Activated T-helper 1 cell treated with Interleukin-2 at 50 U/mL for 16 hours (primary cell): ENCODE measurements around the gene ADNP2.

Source experiments
- DNase-seq: peaks from one replicate; pipeline ENCODE4 v3.0.0-alpha.2; 2020; ENCODE audit warnings: low read depth

Gene ADNP2

GRCh38 chr18:80107426-80107825 is 1.6 kb upstream of the ADNP2 start:
- no peak for DNase-seq

- no peak for DNase-seq
Measured at GRCh38 chr18:80108121-80108536, 933 bp upstream of the ADNP2 start.

DNA sequence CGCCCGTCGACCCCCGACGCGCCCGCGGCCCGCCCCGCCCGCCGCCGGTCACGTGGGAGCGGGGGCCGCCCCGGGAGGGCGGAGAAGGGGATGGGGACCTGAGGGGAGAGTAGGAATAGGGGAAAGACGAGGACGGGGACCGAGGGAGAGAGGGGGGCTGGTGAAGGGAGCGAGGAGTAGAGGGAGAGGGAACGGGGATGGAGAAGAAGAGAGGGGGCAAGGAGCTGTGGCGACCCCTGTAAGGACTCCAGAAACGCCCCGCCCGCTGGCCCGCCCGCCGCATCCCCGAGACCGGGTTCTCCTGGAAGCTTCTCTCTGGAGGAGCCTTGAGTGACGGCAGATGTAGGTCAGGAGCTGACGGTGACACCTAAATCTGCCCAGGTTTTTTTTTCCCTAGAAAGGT is 615 bp downstream of the ADNP2 start:
- no peak for DNase-seq

DNA sequence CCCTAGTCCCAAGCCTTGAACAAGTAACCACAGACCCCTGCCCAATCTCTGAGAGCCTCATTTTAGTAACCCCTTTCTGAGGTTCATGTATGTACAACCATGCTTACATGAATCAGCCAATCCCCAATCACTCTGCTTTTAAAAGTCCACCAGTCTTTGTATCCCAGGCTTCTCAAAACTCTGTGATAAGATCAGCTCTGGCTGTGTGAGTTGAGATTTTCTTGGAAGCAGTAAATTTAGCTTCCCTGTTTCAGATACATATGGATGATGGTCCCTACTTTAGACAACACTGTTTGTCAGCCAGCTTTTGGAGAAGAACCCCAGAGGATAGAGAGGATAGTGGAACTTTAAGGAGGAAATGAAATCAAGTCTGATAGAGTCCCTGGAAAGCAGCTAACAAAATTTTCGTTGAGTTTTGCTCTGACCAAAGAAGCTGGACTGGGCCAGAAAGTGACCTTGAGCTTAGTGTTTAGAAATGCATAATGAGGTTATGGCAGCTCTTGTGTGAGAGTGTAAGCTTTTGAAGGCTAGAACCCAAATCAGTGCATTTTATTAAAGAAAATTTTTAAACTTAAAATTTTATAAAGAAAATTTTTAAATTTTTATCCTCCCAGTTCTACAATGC is 3.7 kb downstream of the ADNP2 start:
- DNase-seq, result no peak

DNA sequence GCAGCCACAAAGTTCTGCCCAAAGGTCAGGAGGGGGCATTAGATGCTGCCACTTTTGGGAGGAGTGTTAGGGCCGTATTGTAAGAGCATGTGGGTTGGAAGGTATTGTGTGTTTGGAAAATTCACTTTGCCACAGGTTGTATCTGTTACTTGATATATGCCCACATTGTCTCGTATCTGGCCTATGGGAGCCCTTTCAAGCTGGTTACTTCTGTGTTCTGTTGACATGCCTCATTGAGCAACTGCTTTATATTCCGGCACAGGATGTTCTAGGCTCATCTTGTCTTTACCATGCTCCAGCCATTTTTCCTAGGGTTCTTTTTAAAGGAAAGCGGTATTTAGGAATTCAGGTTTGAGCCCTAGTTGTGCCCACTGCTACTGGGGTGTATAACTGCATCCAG is 6.0 kb downstream of the ADNP2 start:
- no peak for DNase-seq

DNA sequence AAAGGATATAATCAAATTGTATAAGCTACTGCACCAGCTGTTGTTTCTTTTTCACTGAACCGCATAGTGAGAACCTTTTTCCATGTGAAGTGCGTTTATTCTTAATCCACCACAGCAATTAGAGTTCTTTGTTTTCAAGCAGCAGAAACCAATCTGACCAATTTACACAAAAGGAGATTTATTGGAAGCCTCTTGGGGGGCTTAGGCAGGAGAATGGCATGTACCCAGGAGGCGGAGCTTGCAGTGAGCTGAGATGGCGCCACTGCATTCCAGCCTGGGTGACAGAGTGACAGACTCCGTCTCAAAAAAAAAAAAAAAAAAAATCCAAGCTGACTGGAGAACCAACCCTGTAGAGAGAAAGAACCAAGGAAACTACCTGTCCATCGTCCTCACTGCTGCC is 10.0 kb downstream of the ADNP2 start:
- DNase-seq, result no peak

DNA sequence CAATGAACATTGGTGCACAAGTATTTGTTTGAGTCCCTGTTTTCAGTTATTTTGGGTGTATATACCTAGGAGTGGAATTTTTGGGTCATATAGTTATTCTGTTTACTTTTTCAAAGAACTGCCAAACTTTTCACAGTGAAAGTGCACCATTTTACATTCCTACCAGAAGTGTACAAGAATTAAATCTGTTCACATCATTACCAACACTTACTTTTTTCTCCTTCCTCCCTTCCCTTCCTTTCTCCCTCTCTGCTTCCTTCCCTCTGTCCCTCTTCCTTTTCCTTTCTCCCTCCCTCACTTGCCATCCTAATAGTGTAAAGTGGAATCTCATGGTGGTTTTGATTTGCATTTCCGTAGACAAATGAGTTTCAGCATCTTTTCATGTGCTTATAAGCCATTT is 11.9 kb downstream of the ADNP2 start:
- no peak for DNase-seq

GRCh38 chr18:80124131-80124530 is 15.1 kb downstream of the ADNP2 start:
- DNase-seq, result no peak

DNA sequence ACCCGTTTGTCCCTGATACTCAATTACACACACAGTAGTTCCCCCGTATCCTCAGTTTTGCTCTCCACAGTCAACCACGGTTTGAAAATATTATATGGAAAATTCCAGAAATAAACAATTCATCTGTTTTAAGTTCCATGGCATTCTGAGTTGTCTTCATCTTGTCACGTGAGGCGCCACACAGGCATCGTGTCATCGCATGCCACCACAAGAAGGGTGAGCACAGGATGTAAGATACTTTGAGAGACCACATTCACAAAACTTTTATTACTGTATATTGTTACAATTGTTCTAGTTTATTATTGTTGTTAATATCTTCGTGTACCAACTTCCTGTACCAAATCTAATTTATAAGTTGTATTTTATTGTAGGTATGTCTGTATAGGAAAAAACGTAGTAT is 17.7 kb downstream of the ADNP2 start:
- no peak for DNase-seq

DNA sequence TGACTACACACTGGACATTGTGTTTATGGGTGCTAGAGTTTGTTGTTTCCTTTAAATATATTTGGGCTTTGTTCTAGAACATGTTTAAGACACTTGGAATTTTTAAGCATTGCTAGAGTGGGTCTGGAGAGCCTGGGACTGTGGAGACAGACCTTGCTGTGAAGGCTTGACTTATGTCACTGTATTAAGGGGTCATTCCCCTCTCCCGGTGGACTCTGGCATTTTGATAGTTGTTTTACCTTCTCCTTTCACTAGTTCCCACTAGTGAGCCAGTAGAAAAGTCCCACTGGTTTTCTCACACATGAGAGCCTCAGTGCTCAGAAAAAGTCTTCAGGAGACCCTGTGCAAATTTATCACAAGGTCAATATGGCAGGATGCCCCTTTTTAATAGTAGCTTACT is 18.6 kb downstream of the ADNP2 start:
- DNase-seq, result no peak

- DNase-seq, result no peak
Measured at GRCh38 chr18:80129672-80130367, 20.8 kb downstream of the ADNP2 start.

DNA sequence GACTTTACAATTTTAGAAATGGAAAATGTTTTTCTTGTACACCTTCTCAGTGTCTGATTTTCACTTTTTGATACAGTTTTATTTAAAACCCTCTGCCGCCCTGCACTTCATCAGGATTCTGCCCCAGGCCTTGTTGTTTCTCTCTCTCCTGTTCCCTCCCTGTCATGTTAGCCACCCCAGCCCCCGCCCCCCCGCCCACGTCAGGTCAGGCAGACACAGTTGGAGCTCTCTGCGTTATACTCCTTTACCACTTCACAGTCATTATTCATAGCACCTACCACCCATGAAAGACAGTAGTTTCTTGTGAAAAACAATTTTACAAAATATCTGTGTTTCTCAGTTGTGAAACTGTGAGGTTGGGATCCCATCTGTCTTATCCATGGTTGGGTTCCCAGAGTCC is 21.5 kb downstream of the ADNP2 start:
- DNase-seq, result no peak

GRCh38 chr18:80132180-80132812 is 23.2 kb downstream of the ADNP2 start:
- DNase-seq, result no peak

GRCh38 chr18:80133124-80133523 is 24.1 kb downstream of the ADNP2 start:
- no peak for DNase-seq

DNA sequence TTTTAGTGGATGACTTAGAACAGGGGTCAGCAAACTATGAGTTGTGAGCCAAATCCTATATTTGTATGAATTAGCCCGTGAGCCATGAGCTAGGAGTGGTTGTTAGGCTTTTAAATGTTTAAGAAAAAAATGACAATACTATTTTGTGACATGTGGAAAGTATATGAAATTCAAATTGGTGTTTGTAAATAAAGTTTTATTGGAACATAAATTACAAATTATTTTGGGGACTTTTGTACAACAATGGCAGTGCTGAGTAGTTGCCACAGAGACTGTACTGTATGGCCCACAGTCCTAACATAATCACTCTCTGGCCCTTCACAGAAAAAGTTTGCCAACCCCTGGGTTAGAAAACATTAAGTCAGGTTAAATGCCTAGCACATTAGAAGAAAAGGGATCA is 26.1 kb downstream of the ADNP2 start:
- no peak for DNase-seq

DNA sequence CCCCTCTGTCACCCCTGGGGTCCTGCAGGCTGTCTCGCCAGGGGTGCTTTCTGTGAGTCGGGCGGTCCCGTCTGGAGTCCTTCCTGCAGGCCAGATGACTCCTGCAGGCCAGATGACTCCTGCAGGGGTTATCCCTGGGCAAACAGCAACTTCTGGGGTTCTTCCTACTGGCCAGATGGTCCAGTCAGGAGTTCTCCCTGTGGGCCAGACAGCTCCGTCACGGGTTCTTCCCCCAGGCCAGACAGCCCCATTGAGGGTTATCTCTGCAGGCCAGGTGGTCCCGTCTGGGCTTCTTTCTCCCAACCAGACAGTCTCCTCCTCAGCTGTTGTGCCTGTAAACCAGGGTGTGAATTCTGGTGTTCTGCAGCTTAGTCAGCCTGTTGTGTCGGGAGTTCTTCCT is 27.6 kb downstream of the ADNP2 start:
- no peak for DNase-seq

DNA sequence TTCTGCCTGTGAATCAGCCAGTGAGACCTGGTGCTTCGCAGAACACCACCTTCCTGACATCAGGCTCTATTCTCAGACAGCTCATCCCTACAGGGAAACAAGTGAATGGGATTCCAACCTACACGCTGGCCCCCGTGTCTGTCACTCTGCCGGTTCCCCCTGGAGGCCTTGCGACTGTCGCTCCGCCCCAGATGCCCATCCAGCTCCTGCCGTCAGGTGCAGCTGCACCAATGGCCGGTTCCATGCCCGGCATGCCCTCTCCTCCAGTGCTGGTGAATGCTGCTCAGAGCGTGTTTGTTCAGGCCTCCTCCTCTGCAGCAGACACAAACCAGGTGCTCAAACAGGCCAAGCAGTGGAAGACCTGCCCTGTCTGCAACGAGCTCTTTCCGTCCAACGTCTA is 28.1 kb downstream of the ADNP2 start:
- DNase-seq, result no peak

DNA sequence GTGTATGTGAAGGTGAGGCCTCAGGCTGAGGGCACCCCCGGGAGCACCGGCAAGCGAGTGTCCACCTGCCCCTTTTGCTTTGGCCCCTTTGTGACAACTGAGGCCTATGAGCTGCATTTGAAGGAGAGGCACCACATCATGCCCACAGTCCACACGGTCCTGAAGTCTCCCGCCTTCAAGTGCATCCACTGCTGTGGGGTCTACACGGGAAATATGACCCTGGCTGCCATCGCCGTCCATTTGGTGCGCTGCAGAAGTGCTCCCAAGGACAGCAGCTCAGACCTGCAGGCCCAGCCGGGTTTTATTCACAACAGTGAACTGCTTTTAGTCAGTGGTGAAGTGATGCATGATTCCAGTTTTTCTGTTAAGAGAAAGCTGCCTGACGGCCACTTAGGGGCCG is 28.9 kb downstream of the ADNP2 start:
- no peak for DNase-seq

GRCh38 chr18:80140455-80140985 is 31.5 kb downstream of the ADNP2 start:
- no peak for DNase-seq

DNA sequence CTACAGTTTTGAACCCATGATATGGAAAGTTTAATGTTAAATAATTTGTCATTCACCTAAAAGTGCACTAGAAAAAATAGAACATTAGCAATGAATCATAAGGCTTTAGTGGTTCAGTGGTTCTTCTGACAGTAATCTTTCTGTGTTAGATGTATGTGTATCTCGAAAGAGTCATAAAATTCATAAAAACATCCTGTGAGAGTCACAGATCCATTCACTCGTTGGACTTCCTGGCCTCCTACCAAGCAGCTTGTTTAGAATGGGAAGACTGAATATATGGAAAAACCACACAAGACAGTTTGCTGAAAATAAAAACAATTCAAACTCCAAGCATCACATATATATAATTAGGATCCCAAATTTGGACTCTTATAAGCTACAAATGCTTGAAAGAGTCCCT is 34.8 kb downstream of the ADNP2 start:
- no peak for DNase-seq

DNA sequence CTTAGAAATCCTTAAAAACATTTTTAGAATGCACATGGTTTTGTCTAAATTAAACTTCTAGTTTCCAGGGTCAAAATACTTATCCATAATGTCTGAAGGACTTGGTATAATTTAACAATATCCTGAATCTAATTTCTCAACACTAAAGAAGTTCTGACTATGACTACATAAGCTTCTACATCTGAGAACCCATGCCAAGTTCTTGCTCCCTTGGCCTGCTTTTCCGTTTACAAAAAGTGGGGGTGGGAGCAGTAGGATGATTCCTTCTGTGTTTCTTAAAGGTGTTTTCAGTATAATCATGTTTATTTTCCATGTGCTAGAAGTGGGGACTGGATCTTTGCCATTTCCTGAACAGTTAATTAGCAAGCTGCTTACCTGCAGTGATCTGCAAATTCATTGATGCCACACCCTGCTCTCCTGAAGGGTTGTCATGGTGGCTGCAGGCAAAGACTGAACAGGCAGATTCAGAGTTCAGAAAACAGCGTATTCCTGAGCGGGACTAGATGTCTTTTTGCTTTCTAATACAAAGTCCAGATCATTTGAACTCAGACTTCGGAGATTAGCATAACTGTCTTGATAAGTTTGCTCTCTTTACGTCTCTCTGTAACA is 36.2 kb downstream of the ADNP2 start:
- no peak for DNase-seq

GRCh38 chr18:80147037-80147417 is 38.0 kb downstream of the ADNP2 start:
- DNase-seq, result no peak
